HepG2 (cell line): Measurements from ENCODE around the gene GFPT1. TPM values are rescaled to one million over a fixed set of nuclear protein-coding genes. Genes with fewer than 3 reads are reported as not detected.

Source experiments
- CCDC6 ChIP-seq: sonication (generic); formaldehyde crosslinking; IDR thresholded peaks from 2 replicates; pipeline ENCODE4 v1.8.1; 2022; ENCODE audit warnings: mild to moderate bottlenecking, missing genetic modification reagents, moderate library complexity
- EP300 ChIP-seq, 3 experiments: sonication (generic) in 1 of 3; formaldehyde crosslinking in 1 of 3; IDR thresholded peaks; 2 replicates each; pipeline versions ENCODE4 v1.5.1 to v1.6.1; 2011 to 2020; ENCODE audit warnings: low read depth in 2 of 3, low read length in 2 of 3, borderline replicate concordance in 1 of 3, improper control_type of control experiment in 1 of 3, mild to moderate bottlenecking in 1 of 3, missing genetic modification reagents in 1 of 3, moderate library complexity in 1 of 3
- HNRNPL ChIP-seq: fragments of 200-400 bp; formaldehyde crosslinking; IDR thresholded peaks from 2 replicates; pipeline ENCODE4 v1.6.1; 2017; ENCODE audit warnings: mild to moderate bottlenecking, low read depth, low read length
- KDM5A ChIP-seq: fragments of 200-600 bp; sonication (generic); IDR thresholded peaks from 2 replicates; pipeline ENCODE4 v1.7.0; 2018; ENCODE audit warnings: antibody characterized with exemption, mild to moderate bottlenecking, low read length, borderline replicate concordance
- KMT2A ChIP-seq: sonication (generic); formaldehyde crosslinking; IDR thresholded peaks from 2 replicates; pipeline ENCODE4 v1.4.0; 2020; ENCODE audit warnings: missing genetic modification reagents
- LCORL ChIP-seq, 2 experiments: fragments of 450-650 bp in 1 of 2; sonication (generic) in 1 of 2; formaldehyde crosslinking in 1 of 2; IDR thresholded peaks; 2 replicates each; pipeline versions ENCODE4 v1.5.0 to v1.6.1; 2017 to 2020; ENCODE audit warnings: antibody characterized with exemption in 1 of 2, missing genetic modification reagents in 1 of 2
- MIXL1 ChIP-seq: IDR thresholded peaks from 2 replicates; pipeline ENCODE4 v1.6.1; 2016
- NCOR1 ChIP-seq: fragments of 200-600 bp; sonication (generic); IDR thresholded peaks from 2 replicates; pipeline ENCODE4 v1.7.0; 2017; ENCODE audit warnings: antibody characterized with exemption, low read length, borderline replicate concordance
- NFIC ChIP-seq: IDR thresholded peaks from 2 replicates; pipeline ENCODE4 v1.6.1; 2012; ENCODE audit warnings: mild to moderate bottlenecking, low read length, inconsistent platforms
- RFX5 ChIP-seq: IDR thresholded peaks from 2 replicates; pipeline ENCODE4 v1.6.1; 2011; ENCODE audit warnings: low read depth, low read length, improper control_type of control experiment
- SMYD3 ChIP-seq: sonication (generic); formaldehyde crosslinking; IDR thresholded peaks from 2 replicates; pipeline ENCODE4 v1.8.1; 2023; ENCODE audit warnings: mild to moderate bottlenecking, missing genetic modification reagents
- SP5 ChIP-seq: IDR thresholded peaks from 2 replicates; pipeline ENCODE4 v1.6.1; 2016; ENCODE audit warnings: low read depth, borderline replicate concordance
- U2AF1 ChIP-seq: fragments of 200-400 bp; formaldehyde crosslinking; optimal IDR thresholded peaks from 2 replicates; pipeline ENCODE3; 2017; ENCODE audit warnings: mild to moderate bottlenecking, low read depth, low read length
- YY1 ChIP-seq: IDR thresholded peaks from 2 replicates; pipeline ENCODE4 v1.6.1; 2011; ENCODE audit warnings: low read length, low read depth, moderate library complexity, mild to moderate bottlenecking; ENCODE audit not compliant: insufficient read depth, insufficient replicate concordance
- ZNF468 ChIP-seq: sonication (generic); formaldehyde crosslinking; IDR thresholded peaks from 2 replicates; pipeline ENCODE4 v1.8.0; 2022; ENCODE audit warnings: mild to moderate bottlenecking, moderate library complexity, missing genetic modification reagents
- ZNF547 ChIP-seq: sonication (generic); formaldehyde crosslinking; IDR thresholded peaks from 2 replicates; pipeline ENCODE4 v1.5.1; 2020; ENCODE audit warnings: mild to moderate bottlenecking, missing genetic modification reagents
- ZNF558 ChIP-seq: sonication (generic); formaldehyde crosslinking; IDR thresholded peaks from 2 replicates; pipeline ENCODE4 v1.9.0; 2022; ENCODE audit warnings: mild to moderate bottlenecking, missing genetic modification reagents, borderline replicate concordance
- ZNF878 ChIP-seq: sonication (generic); formaldehyde crosslinking; IDR thresholded peaks from 2 replicates; pipeline ENCODE4 v1.8.1; 2023; ENCODE audit warnings: mild to moderate bottlenecking, missing genetic modification reagents, moderate library complexity
- polyA plus RNA-seq, 8 experiments: library from polyadenylated mRNA; depleted of rRNA in 3 of 8; stranded (reverse) in 7 of 8; unstranded in 1 of 8; fragments of >200 nt; fragmentation: Illumina TruSeq in 4 of 8; extraction: Trizol in 4 of 8; gene quantifications; 2 replicates each; pipeline versions ENCODE4 v1.2.1 to v1.2.3, GENCODE V29; 2011 to 2016; ENCODE audit warnings: low read depth in 4 of 8, missing spikeins in 1 of 8, mixed read lengths in 1 of 8; ENCODE audit not compliant: insufficient read depth in 1 of 8
- total RNA-seq, 5 experiments: library from RNA; depleted of rRNA; stranded (reverse); fragments of >200 nt; fragmentation: Illumina TruSeq; extraction: Trizol; gene quantifications; 2 replicates each; pipeline ENCODE4 v1.2.3, GENCODE V29; 2016; ENCODE audit warnings: low read depth in 1 of 5
- TF ChIP-seq, protein P1 (sequence below): sonication (generic); formaldehyde crosslinking; IDR thresholded peaks from 2 replicates; pipeline ENCODE4 v1.5.1; 2020; ENCODE audit warnings: missing genetic modification reagents, mild to moderate bottlenecking, borderline replicate concordance
- TF ChIP-seq, protein P2 (sequence below): sonication (generic); formaldehyde crosslinking; IDR thresholded peaks from 2 replicates; pipeline ENCODE4 v1.9.0; 2021; ENCODE audit warnings: mild to moderate bottlenecking, missing genetic modification reagents

Gene GFPT1
- total and polyA plus RNA-seq, 2 of the 13 experiments (the other 11 are each of a cell fraction or from before 2014, with no cell fraction given) = 24.0 to 84.9 TPM

DNA sequence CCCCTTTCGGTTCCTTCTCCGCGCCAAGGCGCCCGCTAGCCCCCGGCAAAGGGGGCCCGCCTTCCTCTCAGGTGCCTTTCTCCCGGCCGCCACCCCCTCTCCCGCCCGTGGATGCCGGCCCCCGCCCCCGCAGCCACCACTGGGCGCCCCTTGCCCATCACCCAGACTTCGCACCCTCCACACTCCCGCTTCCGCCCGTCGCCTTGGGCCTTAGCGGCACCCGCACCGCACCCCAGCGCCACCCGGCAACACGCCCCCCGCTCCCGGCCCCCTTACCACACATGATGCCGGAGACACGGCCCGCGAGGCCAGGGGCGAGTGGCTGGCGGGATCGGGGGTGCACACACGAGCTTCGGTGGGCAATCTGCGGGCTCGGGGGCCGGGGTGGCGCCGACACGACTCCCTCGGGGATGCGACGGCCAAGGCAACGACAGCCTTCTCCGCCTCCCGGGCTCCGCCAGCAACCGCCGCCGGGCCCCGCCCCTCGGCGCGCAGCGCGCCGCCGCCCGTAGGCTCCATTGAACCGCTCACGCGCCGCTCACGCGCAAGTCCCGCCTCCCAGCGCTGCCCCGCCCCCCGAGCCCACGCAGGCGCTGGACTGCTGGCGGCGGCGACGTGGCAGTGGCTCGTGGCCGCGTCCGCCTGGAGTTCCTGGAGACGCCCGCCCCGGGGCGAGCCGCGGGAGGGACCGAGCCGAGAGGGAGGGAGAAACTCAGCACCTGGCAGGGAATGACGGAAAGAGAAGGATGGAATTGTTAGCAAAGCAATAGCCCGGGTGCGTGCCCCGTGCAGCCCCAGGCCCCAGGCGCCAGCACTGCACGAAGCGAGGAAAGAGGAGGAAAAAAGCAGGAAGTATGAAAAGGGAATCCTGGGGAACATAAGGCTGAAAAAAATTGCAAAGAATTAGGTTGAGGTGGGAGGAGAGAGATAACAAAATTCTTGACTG, at the start of gene GFPT1 (continued):
- TF ChIP-seq YY1 = peak; percentile 84
- TF ChIP-seq RFX5 = no peak
- peak; percentile 26; the same call in 1 of the 2 replicates for TF ChIP-seq MIXL1 (CRISPR knock-in tag)
- TF ChIP-seq ZNF558 (CRISPR knock-in tag) = peak; percentile 79; the same call in 1 of the 2 replicates
- TF ChIP-seq ZNF468 (CRISPR knock-in tag) = peak; percentile 76; the same call in 1 of the 2 replicates
- TF ChIP-seq EP300 (IDR thresholded peaks at IDR 0.05; ENCODE audit: low read depth in 2 of 2, low read length in 2 of 2) = peak in 1 of 2 experiments; percentile 59; a peak in 1 of 4 replicates
- no peak; the same call in none of the 2 replicates for TF ChIP-seq EP300 (CRISPR knock-in tag; IDR thresholded peaks at IDR 0.05; ENCODE audit: borderline replicate concordance)
- TF ChIP-seq, protein P1, sequence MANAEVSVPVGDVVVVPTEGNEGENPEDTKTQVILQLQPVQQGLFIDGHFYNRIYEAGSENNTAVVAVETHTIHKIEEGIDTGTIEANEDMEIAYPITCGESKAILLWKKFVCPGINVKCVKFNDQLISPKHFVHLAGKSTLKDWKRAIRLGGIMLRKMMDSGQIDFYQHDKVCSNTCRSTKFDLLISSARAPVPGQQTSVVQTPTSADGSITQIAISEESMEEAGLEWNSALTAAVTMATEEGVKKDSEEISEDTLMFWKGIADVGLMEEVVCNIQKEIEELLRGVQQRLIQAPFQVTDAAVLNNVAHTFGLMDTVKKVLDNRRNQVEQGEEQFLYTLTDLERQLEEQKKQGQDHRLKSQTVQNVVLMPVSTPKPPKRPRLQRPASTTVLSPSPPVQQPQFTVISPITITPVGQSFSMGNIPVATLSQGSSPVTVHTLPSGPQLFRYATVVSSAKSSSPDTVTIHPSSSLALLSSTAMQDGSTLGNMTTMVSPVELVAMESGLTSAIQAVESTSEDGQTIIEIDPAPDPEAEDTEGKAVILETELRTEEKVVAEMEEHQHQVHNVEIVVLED = peak; percentile 85
- peak; percentile 85 for TF ChIP-seq KMT2A
- TF ChIP-seq HNRNPL = no peak
- peak; percentile 96 for TF ChIP-seq SMYD3
- TF ChIP-seq KDM5A = no peak; the same call in none of the 2 replicates
- peak; percentile 94 for TF ChIP-seq CCDC6 (CRISPR knock-in tag)
- peak; percentile 87 for TF ChIP-seq SP5 (CRISPR knock-in tag)
- no peak; the same call in 1 of the 2 replicates for TF ChIP-seq ZNF878 (CRISPR knock-in tag)
- peak; percentile 27; the same call in 1 of the 2 replicates for TF ChIP-seq NFIC
- no peak for TF ChIP-seq LCORL (IDR thresholded peaks at IDR 0.05)
- TF ChIP-seq LCORL (CRISPR knock-in tag; IDR thresholded peaks at IDR 0.05) = peak; percentile 52; the same call in 1 of the 2 replicates
- TF ChIP-seq NCOR1 = 0 out of 2 replicates have a peak, but pooled peaks have one; percentile 14
- TF ChIP-seq U2AF1 = peak; percentile 72
- TF ChIP-seq, protein P2, sequence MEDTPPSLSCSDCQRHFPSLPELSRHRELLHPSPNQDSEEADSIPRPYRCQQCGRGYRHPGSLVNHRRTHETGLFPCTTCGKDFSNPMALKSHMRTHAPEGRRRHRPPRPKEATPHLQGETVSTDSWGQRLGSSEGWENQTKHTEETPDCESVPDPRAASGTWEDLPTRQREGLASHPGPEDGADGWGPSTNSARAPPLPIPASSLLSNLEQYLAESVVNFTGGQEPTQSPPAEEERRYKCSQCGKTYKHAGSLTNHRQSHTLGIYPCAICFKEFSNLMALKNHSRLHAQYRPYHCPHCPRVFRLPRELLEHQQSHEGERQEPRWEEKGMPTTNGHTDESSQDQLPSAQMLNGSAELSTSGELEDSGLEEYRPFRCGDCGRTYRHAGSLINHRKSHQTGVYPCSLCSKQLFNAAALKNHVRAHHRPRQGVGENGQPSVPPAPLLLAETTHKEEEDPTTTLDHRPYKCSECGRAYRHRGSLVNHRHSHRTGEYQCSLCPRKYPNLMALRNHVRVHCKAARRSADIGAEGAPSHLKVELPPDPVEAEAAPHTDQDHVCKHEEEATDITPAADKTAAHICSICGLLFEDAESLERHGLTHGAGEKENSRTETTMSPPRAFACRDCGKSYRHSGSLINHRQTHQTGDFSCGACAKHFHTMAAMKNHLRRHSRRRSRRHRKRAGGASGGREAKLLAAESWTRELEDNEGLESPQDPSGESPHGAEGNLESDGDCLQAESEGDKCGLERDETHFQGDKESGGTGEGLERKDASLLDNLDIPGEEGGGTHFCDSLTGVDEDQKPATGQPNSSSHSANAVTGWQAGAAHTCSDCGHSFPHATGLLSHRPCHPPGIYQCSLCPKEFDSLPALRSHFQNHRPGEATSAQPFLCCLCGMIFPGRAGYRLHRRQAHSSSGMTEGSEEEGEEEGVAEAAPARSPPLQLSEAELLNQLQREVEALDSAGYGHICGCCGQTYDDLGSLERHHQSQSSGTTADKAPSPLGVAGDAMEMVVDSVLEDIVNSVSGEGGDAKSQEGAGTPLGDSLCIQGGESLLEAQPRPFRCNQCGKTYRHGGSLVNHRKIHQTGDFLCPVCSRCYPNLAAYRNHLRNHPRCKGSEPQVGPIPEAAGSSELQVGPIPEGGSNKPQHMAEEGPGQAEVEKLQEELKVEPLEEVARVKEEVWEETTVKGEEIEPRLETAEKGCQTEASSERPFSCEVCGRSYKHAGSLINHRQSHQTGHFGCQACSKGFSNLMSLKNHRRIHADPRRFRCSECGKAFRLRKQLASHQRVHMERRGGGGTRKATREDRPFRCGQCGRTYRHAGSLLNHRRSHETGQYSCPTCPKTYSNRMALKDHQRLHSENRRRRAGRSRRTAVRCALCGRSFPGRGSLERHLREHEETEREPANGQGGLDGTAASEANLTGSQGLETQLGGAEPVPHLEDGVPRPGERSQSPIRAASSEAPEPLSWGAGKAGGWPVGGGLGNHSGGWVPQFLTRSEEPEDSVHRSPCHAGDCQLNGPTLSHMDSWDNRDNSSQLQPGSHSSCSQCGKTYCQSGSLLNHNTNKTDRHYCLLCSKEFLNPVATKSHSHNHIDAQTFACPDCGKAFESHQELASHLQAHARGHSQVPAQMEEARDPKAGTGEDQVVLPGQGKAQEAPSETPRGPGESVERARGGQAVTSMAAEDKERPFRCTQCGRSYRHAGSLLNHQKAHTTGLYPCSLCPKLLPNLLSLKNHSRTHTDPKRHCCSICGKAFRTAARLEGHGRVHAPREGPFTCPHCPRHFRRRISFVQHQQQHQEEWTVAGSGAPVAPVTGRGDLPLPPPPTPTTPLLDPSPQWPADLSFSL (CRISPR knock-in tag) = no peak
- peak; percentile 95 for TF ChIP-seq ZNF547 (CRISPR knock-in tag)
